Smooth muscle cell (in vitro differentiated cells): ENCODE data around the gene CNIH2. TPM values are rescaled to one million over a fixed set of nuclear protein-coding genes. Genes with fewer than 3 reads are reported as not detected.

ENCODE experiments used
- DNase-seq: peaks from one replicate; lab custom pipeline; 2025; ENCODE audit not compliant: unreplicated experiment; lab: John Stamatoyannopoulos, UW
- H2AFZ ChIP-seq: fragments of 200-600 bp; sonication (generic); 2 replicates; pipeline ENCODE4 v1.6.0; 2016; ENCODE audit warnings: antibody characterized with exemption, low read depth, mild to moderate bottlenecking
- H3F3A ChIP-seq: fragments of 200-600 bp; sonication (generic); 2 replicates; pipeline ENCODE4 v1.6.0; 2017; ENCODE audit warnings: antibody characterized with exemption, low read depth
- H3K27ac ChIP-seq: fragments of 200-600 bp; sonication (generic); 2 replicates; pipeline ENCODE4 v1.5.1; 2016; ENCODE audit warnings: low read depth, mild to moderate bottlenecking
- H3K27me3 ChIP-seq: fragments of 200-600 bp; sonication (generic); 2 replicates; pipeline ENCODE4 v1.6.1; 2016; ENCODE audit warnings: low read depth, mild to moderate bottlenecking
- H3K36me3 ChIP-seq: fragments of 200-600 bp; sonication (generic); 2 replicates; pipeline ENCODE4 v1.5.1; 2016; ENCODE audit warnings: low read depth
- H3K4me1 ChIP-seq: fragments of 200-600 bp; sonication (generic); 2 replicates; pipeline ENCODE4 v1.5.1; 2016; ENCODE audit warnings: low read depth
- H3K4me2 ChIP-seq: fragments of 200-600 bp; sonication (generic); 2 replicates; pipeline ENCODE4 v1.6.0; 2016; ENCODE audit warnings: mild to moderate bottlenecking
- H3K4me3 ChIP-seq: fragments of 200-600 bp; sonication (generic); 2 replicates; pipeline ENCODE4 v1.5.1; 2016; ENCODE audit warnings: mild to moderate bottlenecking
- H3K79me2 ChIP-seq: fragments of 200-600 bp; sonication (generic); 2 replicates; pipeline ENCODE4 v1.6.0; 2016; ENCODE audit warnings: low read depth, mild to moderate bottlenecking
- H3K9ac ChIP-seq: fragments of 200-600 bp; sonication (generic); 2 replicates; pipeline ENCODE4 v1.6.0; 2016; ENCODE audit warnings: low read depth
- H3K9me3 ChIP-seq: fragments of 200-600 bp; sonication (generic); replicated peaks from 2 replicates; pipeline ENCODE4 v1.5.1; 2016; ENCODE audit warnings: low read depth
- H4K20me1 ChIP-seq: fragments of 200-600 bp; sonication (generic); 2 replicates; pipeline ENCODE4 v1.6.0; 2016; ENCODE audit warnings: low read depth
- WGBS: methylation state at CpG from one replicate; pipeline ENCODE4 v1.1.7; 2016; ENCODE audit warnings: low lambda C conversion rate; 5-methylcytosine and 5-hydroxymethylcytosine counted together
- polyA plus RNA-seq: library from polyadenylated mRNA; unstranded; fragments of >200 nt; fragmentation: Nextera tagmentation; extraction: Ambion mirVana; gene quantifications from 2 replicates; pipeline ENCODE4 v1.2.1, GENCODE V29; 2016
- total RNA-seq: library from RNA; depleted of rRNA; stranded (reverse); fragments of >200 nt; gene quantifications from 2 replicates; pipeline ENCODE4 v1.2.3, GENCODE V29; 2014
- TF ChIP-seq, protein P1 (sequence below): fragments of 200-600 bp; sonication (generic); IDR thresholded peaks from 2 replicates; pipeline ENCODE4 v1.5.1; 2017; ENCODE audit warnings: borderline replicate concordance, mild to moderate bottlenecking, antibody characterized with exemption; ENCODE audit not compliant: insufficient read depth, poor library complexity, severe bottlenecking

CNIH2 gene
- total RNA-seq (5.1 and 12.2 TPM in 2 replicates), polyA plus RNA-seq (13.7 and 17.0 TPM in 2 replicates)

GRCh38 chr11:66277471-66278362, at the start of gene CNIH2:
TSS of gene CNIH2 (plus strand) at chr11:66278175. CDS start at chr11:66278457, 282 bp downstream.
- no peak within 1 kb of the TSS for H3K27ac ChIP-seq
- peaks cover 6% of the 10 kb centered on the region for H3F3A ChIP-seq
- 13% methylated on average over 23 of the region's 84 CpGs for WGBS
- no peak within 1 kb of the TSS for H3K9ac ChIP-seq
- H3K27me3 ChIP-seq, result no peaks in the 10 kb centered on the region
- TF ChIP-seq, protein P1, sequence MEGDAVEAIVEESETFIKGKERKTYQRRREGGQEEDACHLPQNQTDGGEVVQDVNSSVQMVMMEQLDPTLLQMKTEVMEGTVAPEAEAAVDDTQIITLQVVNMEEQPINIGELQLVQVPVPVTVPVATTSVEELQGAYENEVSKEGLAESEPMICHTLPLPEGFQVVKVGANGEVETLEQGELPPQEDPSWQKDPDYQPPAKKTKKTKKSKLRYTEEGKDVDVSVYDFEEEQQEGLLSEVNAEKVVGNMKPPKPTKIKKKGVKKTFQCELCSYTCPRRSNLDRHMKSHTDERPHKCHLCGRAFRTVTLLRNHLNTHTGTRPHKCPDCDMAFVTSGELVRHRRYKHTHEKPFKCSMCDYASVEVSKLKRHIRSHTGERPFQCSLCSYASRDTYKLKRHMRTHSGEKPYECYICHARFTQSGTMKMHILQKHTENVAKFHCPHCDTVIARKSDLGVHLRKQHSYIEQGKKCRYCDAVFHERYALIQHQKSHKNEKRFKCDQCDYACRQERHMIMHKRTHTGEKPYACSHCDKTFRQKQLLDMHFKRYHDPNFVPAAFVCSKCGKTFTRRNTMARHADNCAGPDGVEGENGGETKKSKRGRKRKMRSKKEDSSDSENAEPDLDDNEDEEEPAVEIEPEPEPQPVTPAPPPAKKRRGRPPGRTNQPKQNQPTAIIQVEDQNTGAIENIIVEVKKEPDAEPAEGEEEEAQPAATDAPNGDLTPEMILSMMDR, result no peak
- peaks cover 2% of the 10 kb centered on the region for H3K4me1 ChIP-seq
- peaks cover 29% of the 10 kb centered on the region for H4K20me1 ChIP-seq
- H3K36me3 ChIP-seq, result peaks cover 3% of the 10 kb centered on the region
- no peaks in the 10 kb centered on the region for H3K9me3 ChIP-seq
- no peaks in the 10 kb centered on the region for H3K79me2 ChIP-seq
- peak within 1 kb of the TSS; percentile 87 for H3K4me2 ChIP-seq
- H2AFZ ChIP-seq, result no peak within 1 kb of the TSS
- no peak for DNase-seq
- H3K4me3 ChIP-seq, result peak within 1 kb of the TSS; percentile 47

GRCh38 chr11:66228521-66228920, 49.5 kb upstream of the CNIH2 start:
- TF ChIP-seq, protein P1, result no peak
- H3K4me2 ChIP-seq, result no peak overlapping the region

DNA sequence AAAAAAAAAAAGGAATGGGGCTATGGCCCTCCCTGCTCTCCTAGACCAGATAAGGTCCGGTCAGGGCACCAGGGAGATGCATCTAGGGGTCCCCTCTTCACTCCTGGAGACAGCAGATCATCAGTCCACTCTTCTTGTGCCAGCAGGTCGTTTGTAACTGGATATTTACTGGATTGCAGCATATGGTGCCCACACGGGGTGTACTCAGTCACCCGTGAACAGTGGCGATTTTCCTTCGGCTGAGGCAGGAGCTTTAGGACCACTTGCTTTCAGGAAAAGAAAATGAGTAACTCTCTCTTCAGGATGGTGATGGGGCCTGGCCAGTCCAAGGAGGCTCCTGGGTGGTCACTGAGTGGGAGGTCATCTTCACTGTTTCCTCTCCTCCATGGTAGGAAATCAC, 47.8 kb upstream of the CNIH2 start:
- no peaks in the 10 kb centered on the region for H3K27me3 ChIP-seq
- H3K9ac ChIP-seq, result no peak overlapping the region
- H3K27ac ChIP-seq, result no peak overlapping the region
- WGBS, result 87% methylated on average over 6 of the region's 6 CpGs
- H3K36me3 ChIP-seq, result peaks cover 15% of the 10 kb centered on the region
- TF ChIP-seq, protein P1, result no peak
- no peak overlapping the region for H2AFZ ChIP-seq
- H3K9me3 ChIP-seq, result no peaks in the 10 kb centered on the region
- H3K4me2 ChIP-seq, result no peak overlapping the region
- no peak overlapping the region for H3K4me3 ChIP-seq
- no peak for DNase-seq
- H3F3A ChIP-seq, result no peaks in the 10 kb centered on the region
- no peaks in the 10 kb centered on the region for H3K4me1 ChIP-seq
- no peaks in the 10 kb centered on the region for H3K79me2 ChIP-seq
- peaks cover 7% of the 10 kb centered on the region for H4K20me1 ChIP-seq

More at GRCh38 chr11:66228521-66228920, 49.5 kb upstream of the CNIH2 start:
- Histone ChIP-seq H3F3A (no peaks in the 10 kb centered on the region), H3K4me3 (no peak overlapping the region), H3K4me1 (no peaks in the 10 kb centered on the region), H3K9me3 (no peaks in the 10 kb centered on the region), H4K20me1 (peaks cover 10% of the 10 kb centered on the region), H3K36me3 (peaks cover 27% of the 10 kb centered on the region), H3K27me3 (no peaks in the 10 kb centered on the region), H3K9ac (no peak overlapping the region), H2AFZ (no peak overlapping the region), H3K27ac (no peak overlapping the region), H3K79me2 (no peaks in the 10 kb centered on the region)
- no peak for DNase-seq
- WGBS, result 76% methylated on average over 6 of the region's 6 CpGs
